MM.1S (cell line): ENCODE measurements around the gene EVA1A.

Experiments used
- DNase-seq: peaks from one replicate; pipeline ENCODE4 v3.0.0-alpha.2; 2015
- H2AFZ ChIP-seq: fragments of 300-600 bp; sonication (generic); 2 replicates; pipeline ENCODE4 v1.6.0; 2016; ENCODE audit warnings: antibody characterized with exemption, low read length
- H3F3A ChIP-seq: fragments of 300-600 bp; sonication (generic); 2 replicates; pipeline ENCODE4 v1.6.1; 2016; ENCODE audit warnings: mild to moderate bottlenecking, antibody characterized with exemption, low read length, moderate library complexity, mixed read lengths; ENCODE audit not compliant: insufficient read depth
- H3K27ac ChIP-seq: fragments of 300-600 bp; sonication (generic); 2 replicates; pipeline ENCODE4 v1.5.1; 2016; ENCODE audit warnings: mild to moderate bottlenecking, low read length
- H3K27me3 ChIP-seq: fragments of 300-600 bp; sonication (generic); replicated peaks from 2 replicates; pipeline ENCODE4 v1.6.0; 2016; ENCODE audit warnings: low read length; ENCODE audit not compliant: insufficient read depth
- H3K36me3 ChIP-seq: fragments of 300-600 bp; sonication (generic); replicated peaks from 2 replicates; pipeline ENCODE4 v1.6.1; 2016; ENCODE audit warnings: mild to moderate bottlenecking, low read length, mixed read lengths; ENCODE audit not compliant: insufficient read depth
- H3K4me1 ChIP-seq: fragments of 300-600 bp; sonication (generic); 2 replicates; pipeline ENCODE4 v1.6.1; 2016; ENCODE audit warnings: low read length, mixed read lengths
- H3K4me2 ChIP-seq: fragments of 300-600 bp; sonication (generic); 2 replicates; pipeline ENCODE4 v1.6.0; 2016; ENCODE audit warnings: low read depth, low read length
- H3K4me3 ChIP-seq: fragments of 300-600 bp; sonication (generic); 2 replicates; pipeline ENCODE4 v1.5.1; 2016; ENCODE audit warnings: low read length, mixed read lengths
- H3K79me2 ChIP-seq: fragments of 300-600 bp; sonication (generic); 2 replicates; pipeline ENCODE4 v1.6.1; 2016; ENCODE audit warnings: mixed run types, low read length, mixed read lengths
- H3K9ac ChIP-seq: fragments of 300-600 bp; sonication (generic); 2 replicates; pipeline ENCODE4 v1.6.1; 2016; ENCODE audit warnings: low read length, mixed read lengths
- H3K9me2 ChIP-seq: fragments of 300-600 bp; sonication (generic); replicated peaks from 2 replicates; pipeline ENCODE4 v1.6.1; 2016; ENCODE audit warnings: mild to moderate bottlenecking, low read length, mixed read lengths; ENCODE audit not compliant: insufficient read depth
- H3K9me3 ChIP-seq: fragments of 300-600 bp; sonication (generic); replicated peaks from 2 replicates; pipeline ENCODE4 v1.6.1; 2016; ENCODE audit warnings: mild to moderate bottlenecking, low read length, mixed read lengths; ENCODE audit not compliant: insufficient read depth
- H4K20me1 ChIP-seq: fragments of 300-600 bp; sonication (generic); 2 replicates; pipeline ENCODE4 v1.6.1; 2016; ENCODE audit warnings: mild to moderate bottlenecking, low read length, moderate library complexity, mixed read lengths; ENCODE audit not compliant: insufficient read depth
- EZH2 ChIP-seq: fragments of 300-600 bp; sonication (generic); optimal IDR thresholded peaks from 2 replicates; pipeline ENCODE3; 2017; ENCODE audit warnings: low read depth, mild to moderate bottlenecking, antibody characterized with exemption, low read length, mixed read lengths
- EZH2phosphoT487 ChIP-seq: fragments of 300-600 bp; sonication (generic); IDR thresholded peaks from 2 replicates; pipeline ENCODE4 v1.6.1; 2018; ENCODE audit warnings: antibody characterized with exemption, low read length
- TF ChIP-seq, protein P1 (sequence below): fragments of 300-600 bp; sonication (generic); IDR thresholded peaks from 2 replicates; pipeline ENCODE4 v1.5.1; 2016; ENCODE audit warnings: antibody characterized with exemption, low read length, mixed read lengths

The EVA1A gene

GRCh38 chr2:75450068-75450467, 110.7 kb downstream of the EVA1A start:
- Histone ChIP-seq H3K79me2 (no peaks in the 10 kb centered on the region), H3K27ac (no peak overlapping the region), H3K4me3 (no peak overlapping the region), H3F3A (no peaks in the 10 kb centered on the region), H3K9me2 (no peaks in the 10 kb centered on the region), H2AFZ (no peak overlapping the region), H3K4me1 (no peaks in the 10 kb centered on the region), H3K9me3 (no peaks in the 10 kb centered on the region), H4K20me1 (no peaks in the 10 kb centered on the region), H3K4me2 (no peak overlapping the region), H3K9ac (no peak overlapping the region), H3K36me3 (no peaks in the 10 kb centered on the region), H3K27me3 (no peaks in the 10 kb centered on the region)
- no peak for DNase-seq
- TF ChIP-seq, protein P1, sequence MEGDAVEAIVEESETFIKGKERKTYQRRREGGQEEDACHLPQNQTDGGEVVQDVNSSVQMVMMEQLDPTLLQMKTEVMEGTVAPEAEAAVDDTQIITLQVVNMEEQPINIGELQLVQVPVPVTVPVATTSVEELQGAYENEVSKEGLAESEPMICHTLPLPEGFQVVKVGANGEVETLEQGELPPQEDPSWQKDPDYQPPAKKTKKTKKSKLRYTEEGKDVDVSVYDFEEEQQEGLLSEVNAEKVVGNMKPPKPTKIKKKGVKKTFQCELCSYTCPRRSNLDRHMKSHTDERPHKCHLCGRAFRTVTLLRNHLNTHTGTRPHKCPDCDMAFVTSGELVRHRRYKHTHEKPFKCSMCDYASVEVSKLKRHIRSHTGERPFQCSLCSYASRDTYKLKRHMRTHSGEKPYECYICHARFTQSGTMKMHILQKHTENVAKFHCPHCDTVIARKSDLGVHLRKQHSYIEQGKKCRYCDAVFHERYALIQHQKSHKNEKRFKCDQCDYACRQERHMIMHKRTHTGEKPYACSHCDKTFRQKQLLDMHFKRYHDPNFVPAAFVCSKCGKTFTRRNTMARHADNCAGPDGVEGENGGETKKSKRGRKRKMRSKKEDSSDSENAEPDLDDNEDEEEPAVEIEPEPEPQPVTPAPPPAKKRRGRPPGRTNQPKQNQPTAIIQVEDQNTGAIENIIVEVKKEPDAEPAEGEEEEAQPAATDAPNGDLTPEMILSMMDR, result no peak
- TF ChIP-seq EZH2phosphoT487, result no peak
- no peak for TF ChIP-seq EZH2

DNA sequence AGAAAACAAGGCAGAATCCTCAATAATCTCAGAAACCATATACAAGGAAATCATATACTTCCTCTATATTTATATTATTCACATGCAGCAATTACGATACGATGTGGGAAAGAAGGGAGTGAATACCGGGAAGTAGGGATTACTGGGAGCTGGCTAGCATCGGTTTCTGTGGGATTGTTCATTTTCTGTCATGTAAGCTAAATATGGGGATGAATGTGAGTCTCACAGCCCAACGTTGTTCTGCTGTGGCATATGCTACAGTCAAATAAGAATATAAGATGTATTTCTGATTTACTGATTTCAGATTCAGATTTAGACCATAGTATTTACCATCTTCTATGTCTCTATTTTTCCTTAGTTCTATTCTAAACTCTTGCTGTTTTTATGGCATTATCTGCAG, 113.6 kb downstream of the EVA1A start:
- DNase-seq, result no peak
- Histone ChIP-seq H3K79me2 (no peaks in the 10 kb centered on the region), H3K9ac (no peak overlapping the region), H4K20me1 (no peaks in the 10 kb centered on the region), H3K4me2 (no peak overlapping the region), H3K4me1 (no peaks in the 10 kb centered on the region), H3K4me3 (no peak overlapping the region), H3K9me2 (no peaks in the 10 kb centered on the region), H3K36me3 (no peaks in the 10 kb centered on the region), H3K27ac (no peak overlapping the region), H3F3A (no peaks in the 10 kb centered on the region), H3K9me3 (no peaks in the 10 kb centered on the region), H3K27me3 (no peaks in the 10 kb centered on the region), H2AFZ (no peak overlapping the region)
- TF ChIP-seq EZH2phosphoT487, result no peak
- TF ChIP-seq EZH2, result no peak
- TF ChIP-seq, protein P1, result no peak
